Activated CD8-positive, alpha-beta memory T cell treated with anti-CD3 and anti-CD28 coated beads, Interleukin-2, amount 50 U/mL, for 48 hours (primary cell): ENCODE data around the gene EYS.

Source experiments
- DNase-seq: peaks from one replicate; pipeline ENCODE4 v3.0.0-alpha.2; 2020

The EYS gene

DNA sequence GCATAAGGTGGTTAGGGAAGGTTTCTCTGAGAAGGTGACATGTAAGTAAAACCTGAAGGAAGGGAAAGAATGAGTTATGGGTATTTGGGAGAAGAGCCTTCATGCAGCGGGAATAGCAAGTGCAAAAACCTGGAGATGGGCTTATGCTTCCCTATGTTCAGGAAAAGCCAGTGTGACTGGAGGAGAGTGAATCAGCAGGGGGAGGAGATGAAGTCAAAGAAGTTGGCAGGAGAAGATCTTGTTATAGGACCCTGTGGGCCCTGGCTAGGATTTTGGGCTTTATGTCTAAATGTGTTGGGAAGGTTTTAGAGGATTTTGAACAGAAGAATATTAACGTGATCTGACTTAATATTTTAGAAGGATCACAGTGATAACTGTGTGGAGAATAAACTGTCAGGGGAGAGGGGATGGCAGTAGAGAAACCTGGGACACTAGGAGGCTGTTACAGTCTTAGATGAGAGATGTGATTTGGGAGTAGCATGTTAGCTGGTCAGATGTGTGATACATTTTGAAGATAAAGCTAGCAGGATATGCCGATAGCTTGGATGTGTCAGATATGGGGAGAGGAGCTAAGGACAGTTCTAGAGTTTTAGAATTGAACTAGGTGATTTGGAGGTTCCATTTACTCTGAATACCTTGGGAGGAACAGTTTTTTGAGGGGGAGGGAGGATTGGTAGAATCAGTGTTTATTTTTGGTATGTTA lies 2030.5 kb downstream of the EYS start:
- DNase-seq: no peak

DNA sequence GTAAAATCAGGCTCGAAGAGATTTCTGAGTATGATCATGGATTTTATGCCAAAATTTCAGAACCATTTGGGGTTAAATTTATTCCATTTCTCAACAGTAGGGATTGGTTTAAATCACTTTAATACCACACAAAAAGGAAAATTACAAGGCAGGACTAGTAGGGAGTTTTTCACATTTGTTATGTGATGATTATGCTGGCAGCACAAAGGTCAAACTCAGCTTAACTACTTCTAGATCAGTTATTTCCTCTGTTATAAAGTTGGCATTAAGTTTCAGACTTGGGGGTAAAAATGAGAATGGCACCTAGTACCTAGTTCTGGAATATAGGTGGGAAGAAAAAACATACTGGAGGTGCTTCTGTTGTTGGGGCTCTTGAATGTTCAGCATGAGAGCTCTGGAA lies 2031.9 kb downstream of the EYS start:
- DNase-seq: no peak

- DNase-seq: no peak
These were observed 2032.4 kb downstream of the EYS start for GRCh38 chr6:63674635-63675034.

GRCh38 chr6:63673692-63674091 lies 2033.3 kb downstream of the EYS start:
- no peak for DNase-seq

GRCh38 chr6:63672582-63673129 lies 2034.4 kb downstream of the EYS start:
- no peak for DNase-seq

- no peak for DNase-seq
These were observed 2035.8 kb downstream of the EYS start for GRCh38 chr6:63671098-63671754.
